Measurements from ENCODE around the gene RPS18.

- TF ChIP-seq CTCF (IDR thresholded peaks at IDR 0.05) (no peak), POLR2A (IDR thresholded peaks at IDR 0.05) (no peak)
Measured at GRCh38 chr6:33297956-33298772, 26.3 kb downstream of the RPS18 start.
